Panc1 (cell line): ENCODE measurements around the gene HAUS1. TPM values are rescaled to one million over a fixed set of nuclear protein-coding genes. Genes with fewer than 3 reads are reported as not detected.

Experiments
- ATAC-seq: fragments of 200-7000 bp; cut with Tn5 transposase; 2 replicates; pipeline ENCODE4 v1.9.1; 2020; ENCODE audit warnings: mild to moderate bottlenecking, moderate library complexity
- BruUV-seq: library from RNA; stranded (reverse); fragments of 400-500 nt; replicated peaks from 2 replicates; lab custom pipeline; 2021; lab: Mats Ljungman, UMichigan
- CTCF ChIA-PET: fragments of 300-600 bp; sonication (Branson Sonifier 250); formaldehyde crosslinking; loops from one replicate; lab custom pipeline; 2022; ENCODE audit warnings: antibody characterized with exemption; lab: Charles Lee
- POLR2A ChIA-PET: fragments of 300-600 bp; sonication (Branson Sonifier 250); formaldehyde crosslinking; loops from one replicate; lab custom pipeline; 2022; ENCODE audit warnings: antibody characterized with exemption; lab: Charles Lee
- DNase-seq: peaks from one replicate; pipeline ENCODE4 v3.0.0-alpha.2; 2010; ENCODE audit warnings: low read depth, low spot score
- H3K27ac ChIP-seq: 2 replicates; pipeline ENCODE4 v1.5.1; 2011; ENCODE audit warnings: mild to moderate bottlenecking, low read length, inconsistent platforms
- H3K27me3 ChIP-seq: fragments of 200-500 bp; sonication (Bioruptor generic); 2 replicates; pipeline ENCODE4 v1.6.0; 2014; ENCODE audit warnings: low read length, inconsistent platforms; ENCODE audit not compliant: control insufficient read depth, insufficient read depth
- H3K36me3 ChIP-seq: fragments of 200-500 bp; sonication (Bioruptor generic); 2 replicates; pipeline ENCODE4 v1.5.1; 2014; ENCODE audit warnings: inconsistent platforms, mild to moderate bottlenecking, low read length, moderate library complexity; ENCODE audit not compliant: control insufficient read depth, insufficient read depth
- H3K4me1 ChIP-seq: 2 replicates; pipeline ENCODE4 v1.5.1; 2011; ENCODE audit warnings: inconsistent platforms, mild to moderate bottlenecking, low read length, moderate library complexity; ENCODE audit not compliant: control insufficient read depth, insufficient read depth
- H3K4me3 ChIP-seq, 2 experiments: 2 replicates each; pipeline ENCODE4 v1.5.1; 2011 to 2012; ENCODE audit warnings: low read depth in 2 of 2, low read length in 2 of 2, mild to moderate bottlenecking in 2 of 2, inconsistent platforms in 1 of 2, moderate library complexity in 1 of 2
- H3K9me3 ChIP-seq: fragments of 200-500 bp; sonication (Bioruptor generic); 2 replicates; pipeline ENCODE4 v1.5.1; 2014; ENCODE audit warnings: low read depth, mild to moderate bottlenecking, inconsistent platforms, low read length, moderate library complexity; ENCODE audit not compliant: control insufficient read depth, insufficient read depth
- CTCF ChIP-seq: fragments of 450-650 bp; IDR thresholded peaks from 2 replicates; pipeline ENCODE4 v1.5.1; 2017; ENCODE audit warnings: mild to moderate bottlenecking
- POLR2AphosphoS5 ChIP-seq: IDR thresholded peaks from 2 replicates; pipeline ENCODE4 v1.6.1; 2012; ENCODE audit warnings: mild to moderate bottlenecking, low read depth, low read length, moderate library complexity
- SIN3A ChIP-seq: IDR thresholded peaks from 2 replicates; pipeline ENCODE4 v1.6.1; 2012; ENCODE audit warnings: low read depth, mild to moderate bottlenecking, low read length, moderate library complexity, borderline replicate concordance; ENCODE audit not compliant: insufficient read depth
- TCF7L2 ChIP-seq: IDR thresholded peaks from 2 replicates; pipeline ENCODE4 v1.6.1; 2011; ENCODE audit warnings: mild to moderate bottlenecking, low read depth, low read length, inconsistent platforms
- in situ Hi-C: cut with HindIII; loops from 2 replicates; pipeline ENCODE4 v1.10.0; 2016; ENCODE audit warnings: low sequenced_read_pairs, low pct_unique_long_range_greater_than_20kb
- intact Hi-C: fragments of 100-400 bp; cut with micrococcal nuclease; formaldehyde crosslinking; loops from one replicate; pipeline ENCODE4 v1.10.0; 2022; ENCODE audit not compliant: unreplicated experiment
- total RNA-seq: library from RNA; stranded (reverse); gene quantifications from one replicate; pipeline ENCODE4 v1.2.1, GENCODE V29; 2021; ENCODE audit not compliant: unreplicated experiment
- TF ChIP-seq, protein P1 (sequence below), 2 experiments: IDR thresholded peaks; 2 replicates each; pipeline ENCODE4 v1.6.1; 2011 to 2012; ENCODE audit warnings: low read depth in 2 of 2, control low read depth in 1 of 2, low read length in 1 of 2, mild to moderate bottlenecking in 1 of 2, moderate library complexity in 1 of 2; ENCODE audit not compliant: insufficient read depth in 1 of 2

HAUS1 gene
- total RNA-seq, 1 experiment from 2014 or later: 28.4 TPM

DNA sequence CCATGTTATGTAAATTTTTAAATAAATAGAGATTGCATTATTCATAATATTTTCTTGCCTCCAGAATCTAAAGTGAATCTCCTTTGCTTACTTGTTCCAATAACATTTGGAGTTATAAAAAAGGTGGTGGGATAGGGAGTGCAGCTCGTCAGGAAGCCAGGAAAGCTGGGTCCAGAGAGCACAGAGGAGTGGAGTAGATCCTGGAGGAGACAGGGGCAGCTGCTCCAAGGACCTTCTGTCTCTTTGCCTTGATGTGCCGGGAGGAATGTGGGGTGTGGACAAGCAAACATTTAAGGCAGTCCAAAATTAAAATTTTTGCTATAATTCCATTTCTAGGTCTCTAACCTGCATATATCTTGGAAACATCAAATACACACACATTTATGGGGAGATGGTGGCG, 29.3 kb downstream of the HAUS1 start:
- no peaks in the 10 kb centered on the region for H3K27me3 ChIP-seq
- ATAC-seq (no peak), DNase-seq (no peak)
- ChIA-PET POLR2A (no interaction called here), CTCF (no interaction called here)
- no peaks in the 10 kb centered on the region for H3K9me3 ChIP-seq
- in situ Hi-C loops (no loop called here), intact Hi-C loops (no loop called here)
- no peak for TF ChIP-seq SIN3A
- TF ChIP-seq, protein P1, sequence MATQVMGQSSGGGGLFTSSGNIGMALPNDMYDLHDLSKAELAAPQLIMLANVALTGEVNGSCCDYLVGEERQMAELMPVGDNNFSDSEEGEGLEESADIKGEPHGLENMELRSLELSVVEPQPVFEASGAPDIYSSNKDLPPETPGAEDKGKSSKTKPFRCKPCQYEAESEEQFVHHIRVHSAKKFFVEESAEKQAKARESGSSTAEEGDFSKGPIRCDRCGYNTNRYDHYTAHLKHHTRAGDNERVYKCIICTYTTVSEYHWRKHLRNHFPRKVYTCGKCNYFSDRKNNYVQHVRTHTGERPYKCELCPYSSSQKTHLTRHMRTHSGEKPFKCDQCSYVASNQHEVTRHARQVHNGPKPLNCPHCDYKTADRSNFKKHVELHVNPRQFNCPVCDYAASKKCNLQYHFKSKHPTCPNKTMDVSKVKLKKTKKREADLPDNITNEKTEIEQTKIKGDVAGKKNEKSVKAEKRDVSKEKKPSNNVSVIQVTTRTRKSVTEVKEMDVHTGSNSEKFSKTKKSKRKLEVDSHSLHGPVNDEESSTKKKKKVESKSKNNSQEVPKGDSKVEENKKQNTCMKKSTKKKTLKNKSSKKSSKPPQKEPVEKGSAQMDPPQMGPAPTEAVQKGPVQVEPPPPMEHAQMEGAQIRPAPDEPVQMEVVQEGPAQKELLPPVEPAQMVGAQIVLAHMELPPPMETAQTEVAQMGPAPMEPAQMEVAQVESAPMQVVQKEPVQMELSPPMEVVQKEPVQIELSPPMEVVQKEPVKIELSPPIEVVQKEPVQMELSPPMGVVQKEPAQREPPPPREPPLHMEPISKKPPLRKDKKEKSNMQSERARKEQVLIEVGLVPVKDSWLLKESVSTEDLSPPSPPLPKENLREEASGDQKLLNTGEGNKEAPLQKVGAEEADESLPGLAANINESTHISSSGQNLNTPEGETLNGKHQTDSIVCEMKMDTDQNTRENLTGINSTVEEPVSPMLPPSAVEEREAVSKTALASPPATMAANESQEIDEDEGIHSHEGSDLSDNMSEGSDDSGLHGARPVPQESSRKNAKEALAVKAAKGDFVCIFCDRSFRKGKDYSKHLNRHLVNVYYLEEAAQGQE (IDR thresholded peaks at IDR 0.05; ENCODE audit: insufficient read depth in 1 of 2, low read depth in 2 of 2, low read length in 1 of 2): no peak
- TF ChIP-seq TCF7L2: no peak
- TF ChIP-seq CTCF: no peak
- no peak for TF ChIP-seq POLR2AphosphoS5
- H3K36me3 ChIP-seq: peaks cover 4% of the 10 kb centered on the region; the same call in 1 of the 2 replicates
- BruUV-seq: no TSS peak
- no peak overlapping the region for H3K27ac ChIP-seq
- H3K4me1 ChIP-seq: no peaks in the 10 kb centered on the region
- H3K4me3 ChIP-seq: no peak overlapping the region

GRCh38 chr18:46134920-46135675, 30.9 kb downstream of the HAUS1 start:
- Histone ChIP-seq H3K4me3 (no peak overlapping the region), H3K4me1 (no peaks in the 10 kb centered on the region), H3K9me3 (no peaks in the 10 kb centered on the region), H3K27me3 (no peaks in the 10 kb centered on the region), H3K36me3 (no peaks in the 10 kb centered on the region), H3K27ac (no peak overlapping the region)
- ChIA-PET CTCF (interaction anchor here (0.5 kb wide), 1 partner anchor 519 kb away, joined by 3 read pairs; no protein-coding TSS in a partner anchor), POLR2A (no interaction called here)
- TF ChIP-seq, protein P1 (IDR thresholded peaks at IDR 0.05; ENCODE audit: insufficient read depth in 1 of 2, low read depth in 2 of 2, low read length in 1 of 2): no peak
- no peak for TF ChIP-seq TCF7L2
- no TSS peak for BruUV-seq
- in situ Hi-C loops: no loop called here
- DNase-seq: no peak
- no peak for ATAC-seq
- intact Hi-C loops: no loop called here
